Suppressor macrophage treated with lipopolysaccharide for 4 hours (primary cell): ENCODE results near the gene SNRPB2.

ENCODE experiments used
- DNase-seq: peaks from one replicate; pipeline ENCODE4 v3.0.0-alpha.2; 2020

The SNRPB2 gene

DNA sequence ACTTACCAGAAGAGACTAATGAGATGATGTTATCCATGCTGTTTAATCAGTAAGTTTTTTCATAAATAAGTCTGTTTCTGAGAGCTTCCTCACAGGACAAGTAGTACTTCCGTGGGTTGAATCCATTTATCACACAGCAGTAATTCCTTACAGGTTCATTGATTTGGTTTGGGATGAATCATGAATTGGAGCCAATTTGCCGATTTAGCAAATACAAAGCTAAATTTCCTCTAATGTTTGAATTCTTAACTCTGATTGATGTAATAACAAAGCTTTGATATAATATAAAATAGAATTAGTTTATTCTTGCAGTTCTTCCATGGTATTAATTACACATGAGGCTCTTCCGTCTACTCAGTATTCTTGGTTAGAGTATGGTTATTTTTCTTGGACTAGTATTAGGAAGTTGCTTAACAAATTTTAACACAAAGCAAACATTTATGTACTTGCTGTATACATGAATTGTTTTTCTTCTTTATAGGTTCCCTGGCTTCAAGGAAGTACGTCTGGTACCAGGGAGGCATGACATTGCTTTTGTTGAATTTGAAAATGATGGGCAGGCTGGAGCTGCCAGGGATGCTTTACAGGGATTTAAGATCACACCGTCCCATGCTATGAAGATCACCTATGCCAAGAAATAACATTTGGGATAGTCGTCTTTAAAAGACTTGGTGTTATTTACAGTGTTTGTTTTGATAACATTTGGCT lies 10.7 kb downstream of the SNRPB2 start:
- DNase-seq: no peak

DNA sequence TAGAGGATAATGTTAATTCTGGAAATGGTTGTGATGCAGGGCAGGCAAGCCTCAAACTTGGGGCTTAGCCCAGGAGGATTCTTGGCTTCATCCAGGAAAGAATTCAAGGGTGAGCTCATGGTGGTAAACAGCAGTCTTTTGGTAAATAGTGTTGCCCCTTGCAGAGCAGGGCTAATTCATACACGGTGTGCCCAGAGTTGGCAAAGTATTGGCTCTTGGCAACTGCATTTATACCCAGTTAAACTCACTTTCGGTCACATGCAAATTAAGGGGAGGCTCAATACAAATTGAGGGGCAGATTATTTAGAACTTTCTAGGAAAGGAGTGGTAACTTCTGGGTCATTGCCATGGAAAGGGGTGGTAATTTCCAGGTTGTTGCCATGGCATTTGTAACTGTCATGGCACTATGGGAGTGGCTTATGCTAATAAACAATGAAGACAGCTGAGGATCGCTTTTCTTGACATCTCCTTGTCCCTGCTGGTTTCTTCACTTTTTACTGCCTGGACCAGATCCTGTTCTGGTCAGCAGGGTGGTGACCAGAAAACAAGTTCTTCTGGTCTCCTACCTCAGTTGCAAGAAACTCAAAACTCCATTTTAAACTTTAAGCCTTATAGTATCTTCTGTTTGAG lies 14.5 kb downstream of the SNRPB2 start:
- DNase-seq: no peak

DNA sequence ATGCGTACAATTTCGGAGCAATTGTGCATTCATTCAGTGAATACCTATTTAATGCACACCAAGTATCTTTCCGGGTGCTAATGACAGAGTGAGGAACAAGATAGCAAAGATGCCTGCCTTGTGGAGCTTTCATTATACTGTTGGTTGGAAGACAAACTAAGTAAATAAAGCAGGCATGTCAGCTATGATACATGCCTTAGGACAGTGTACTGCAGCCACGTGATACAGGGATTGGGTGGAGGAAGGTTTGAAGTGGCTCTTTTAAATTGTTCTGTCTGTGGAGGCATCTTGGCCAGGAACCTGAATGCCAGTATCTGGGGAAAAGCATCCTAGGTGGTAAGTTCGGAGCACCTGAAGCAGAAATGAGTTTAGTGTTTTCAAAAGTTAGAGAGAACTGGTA lies 15.4 kb downstream of the SNRPB2 start:
- no peak for DNase-seq

- no peak for DNase-seq
Measured at GRCh38 chr20:16747291-16747811, 17.5 kb downstream of the SNRPB2 start.

DNA sequence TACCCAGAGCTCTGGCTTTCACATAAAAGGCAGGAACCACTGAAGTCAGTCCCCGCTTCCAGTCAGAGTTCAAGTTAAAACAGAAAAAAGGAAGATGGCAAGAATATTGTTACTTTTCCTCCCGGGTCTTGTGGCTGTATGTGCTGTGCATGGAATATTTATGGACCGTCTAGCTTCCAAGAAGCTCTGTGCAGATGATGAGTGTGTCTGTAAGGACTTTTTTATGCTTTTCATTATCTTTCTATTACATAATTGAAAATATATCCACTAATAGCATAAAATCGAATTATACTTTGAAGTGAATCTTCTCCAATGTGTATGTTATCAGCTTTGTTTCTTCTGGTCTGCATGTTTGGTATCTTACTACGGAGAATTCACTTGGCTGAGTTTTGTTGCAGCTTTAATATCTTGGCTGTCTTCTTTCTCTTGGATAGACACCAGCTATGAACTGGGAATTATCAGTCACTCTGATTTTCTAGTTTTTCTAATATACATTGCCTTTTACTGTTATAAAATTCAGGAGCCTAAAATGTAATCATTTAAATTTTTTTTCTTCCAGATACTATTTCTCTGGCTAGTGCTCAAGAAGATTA lies 18.6 kb downstream of the SNRPB2 start, which contains the start of gene OTOR:
TSS of gene OTOR (plus strand) at position 51 of the 593 bp plus-strand sequence. CDS start at position 95, 44 bp downstream.
- no peak for DNase-seq

GRCh38 chr20:16749573-16749972 lies 19.7 kb downstream of the SNRPB2 start:
- DNase-seq: no peak

DNA sequence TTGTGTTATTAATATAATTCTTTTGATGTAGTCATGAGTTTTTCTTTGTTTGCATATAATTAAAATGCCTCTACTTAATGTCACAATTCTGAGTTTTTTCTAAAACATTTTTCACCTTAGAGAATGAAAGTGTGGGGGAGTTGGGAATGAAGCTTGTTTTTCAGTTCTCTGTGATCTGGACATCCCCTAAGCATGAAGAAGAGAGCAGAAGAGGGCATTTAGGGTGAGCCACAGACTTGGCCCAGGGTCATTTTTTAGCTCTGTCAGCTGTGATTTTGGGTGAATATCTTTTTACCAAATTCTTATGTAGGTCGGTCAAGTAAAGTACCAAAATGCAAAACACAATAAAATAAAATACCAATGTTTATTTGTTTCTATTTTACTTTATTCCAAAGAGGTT lies 22.3 kb downstream of the SNRPB2 start:
- no peak for DNase-seq

DNA sequence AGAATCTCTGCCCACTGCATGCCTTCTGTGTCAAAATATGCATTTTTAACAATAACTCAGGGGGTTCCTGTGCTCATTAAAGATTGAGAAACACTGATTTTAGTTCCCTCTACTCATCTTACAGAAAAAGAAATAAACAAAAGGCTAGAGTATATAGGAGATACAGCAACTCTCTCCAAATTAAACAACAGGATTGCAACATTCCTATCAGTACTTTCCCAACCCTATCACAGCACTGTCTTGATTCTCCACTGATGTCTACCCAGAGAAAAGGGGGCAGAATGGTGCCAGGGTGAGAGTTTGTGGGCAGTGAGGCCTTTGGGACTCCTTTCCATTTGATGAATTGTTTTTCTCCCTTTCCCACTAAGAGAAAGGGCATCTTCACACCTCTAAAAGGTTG lies 23.1 kb downstream of the SNRPB2 start:
- DNase-seq: no peak

DNA sequence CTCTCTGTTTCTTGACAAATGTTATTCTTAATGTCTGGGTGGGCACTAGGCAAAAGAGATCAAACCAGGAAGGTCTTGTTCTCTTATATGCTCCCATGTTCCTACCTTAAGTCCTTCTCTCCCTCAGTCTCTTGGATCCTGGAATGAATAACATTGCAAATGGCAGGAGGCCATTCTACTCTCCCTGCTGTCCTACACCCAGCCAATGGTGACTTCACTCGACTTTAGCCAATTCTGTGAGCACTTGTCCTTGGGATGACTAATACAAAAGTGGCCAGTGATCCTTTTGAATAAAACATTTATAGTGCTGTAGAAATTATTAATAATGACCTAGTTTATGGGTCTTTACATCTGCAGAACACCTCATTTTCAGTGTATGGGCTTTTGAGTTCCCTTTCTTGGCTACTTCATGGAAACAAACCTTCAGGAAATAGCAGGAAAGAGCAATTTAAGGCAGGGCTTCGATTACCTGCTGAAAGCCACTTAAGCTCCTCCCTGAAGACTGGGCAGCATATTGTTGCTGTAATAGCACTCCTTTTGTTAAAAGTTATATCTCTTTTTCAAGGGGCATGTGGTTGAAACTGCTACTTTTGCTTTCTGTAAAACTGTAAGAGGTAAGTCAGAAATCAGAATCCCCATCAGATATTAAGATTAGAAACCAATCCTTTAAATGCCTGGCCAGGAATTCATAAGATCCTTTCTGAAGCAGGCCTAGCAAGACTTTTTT lies 28.8 kb downstream of the SNRPB2 start:
- DNase-seq: no peak

DNA sequence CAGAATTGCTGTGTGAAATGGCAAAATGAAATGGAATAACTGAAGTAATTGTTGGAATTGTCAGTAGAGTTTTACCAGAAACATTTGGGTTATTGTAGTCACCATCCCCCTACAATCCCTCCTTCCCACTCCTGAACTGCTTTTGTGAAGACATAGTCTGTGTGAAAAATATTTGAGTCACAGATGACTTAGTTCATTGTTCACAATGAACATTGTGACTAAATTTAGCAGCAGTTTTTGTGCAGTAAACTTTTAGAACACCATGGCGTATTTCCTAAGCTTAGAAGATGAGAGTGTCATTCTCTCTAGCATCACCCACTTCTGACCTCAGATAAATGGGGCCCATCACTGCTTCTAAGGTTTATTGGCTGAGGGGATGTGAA lies 29.3 kb downstream of the SNRPB2 start:
- no peak for DNase-seq

GRCh38 chr20:16760431-16761304 lies 30.8 kb downstream of the SNRPB2 start:
- no peak for DNase-seq

- peak; percentile 63 for DNase-seq
Measured at GRCh38 chr20:16761305-16761829, 31.5 kb downstream of the SNRPB2 start.

GRCh38 chr20:16764560-16764959 lies 34.7 kb downstream of the SNRPB2 start:
- no peak for DNase-seq

DNA sequence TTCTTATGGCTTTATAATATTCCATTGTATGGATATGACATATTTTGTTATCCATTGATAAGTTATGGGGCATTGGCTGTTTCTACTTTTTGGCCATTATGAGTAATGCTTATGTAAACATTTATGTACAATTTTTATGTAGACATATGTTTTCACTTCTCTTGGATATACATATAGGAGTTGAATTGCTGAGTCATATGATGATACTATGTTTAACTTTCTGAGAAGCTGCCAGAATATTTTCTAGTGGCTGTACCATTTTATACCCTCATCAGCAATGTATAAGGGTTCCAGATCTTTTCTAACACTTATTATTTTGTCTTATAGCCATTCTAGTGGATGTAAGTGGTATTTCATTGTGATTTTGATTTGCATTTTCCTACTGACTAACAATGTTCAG lies 41.4 kb downstream of the SNRPB2 start:
- DNase-seq: no peak

- no peak for DNase-seq
Measured at GRCh38 chr20:16775961-16776360, 46.1 kb downstream of the SNRPB2 start.

DNA sequence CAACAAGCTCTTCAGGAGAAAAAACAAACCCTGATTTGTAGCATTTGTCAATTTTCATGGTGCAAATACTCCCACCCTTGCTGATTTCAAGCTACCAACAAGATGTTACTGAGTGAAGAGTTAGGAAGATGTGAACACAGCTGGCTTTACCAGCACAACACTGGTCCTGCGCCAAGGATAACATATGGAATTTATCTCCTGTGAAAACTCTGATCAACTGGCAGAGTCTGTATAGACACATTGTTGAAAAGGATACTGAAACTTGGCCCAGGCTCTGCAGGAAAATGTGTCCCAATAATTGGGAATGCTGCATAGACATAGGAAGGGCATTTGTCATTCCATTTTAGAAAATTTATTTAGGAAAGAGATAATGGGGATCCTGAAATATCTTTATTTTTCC lies 47.3 kb downstream of the SNRPB2 start:
- DNase-seq: no peak

- no peak for DNase-seq
Measured at GRCh38 chr20:16778159-16778558, 48.3 kb downstream of the SNRPB2 start.

- DNase-seq: no peak
Measured at GRCh38 chr20:16781496-16781895, 51.7 kb downstream of the SNRPB2 start.

GRCh38 chr20:16785226-16785625 lies 55.4 kb downstream of the SNRPB2 start:
- no peak for DNase-seq
